GM18861 (cell line): ENCODE data around the gene CDIP1.

Experiments used
- ATAC-seq: cut with Tn5 transposase; IDR thresholded peaks from one replicate; pipeline ENCODE4 v1.9.1; 2021; ENCODE audit not compliant: unreplicated experiment

The CDIP1 gene

GRCh38 chr16:4494746-4495490 is 43.7 kb downstream of the CDIP1 start:
- no peak for ATAC-seq

- no peak for ATAC-seq
Observed at GRCh38 chr16:4491898-4492297, 46.7 kb downstream of the CDIP1 start.

DNA sequence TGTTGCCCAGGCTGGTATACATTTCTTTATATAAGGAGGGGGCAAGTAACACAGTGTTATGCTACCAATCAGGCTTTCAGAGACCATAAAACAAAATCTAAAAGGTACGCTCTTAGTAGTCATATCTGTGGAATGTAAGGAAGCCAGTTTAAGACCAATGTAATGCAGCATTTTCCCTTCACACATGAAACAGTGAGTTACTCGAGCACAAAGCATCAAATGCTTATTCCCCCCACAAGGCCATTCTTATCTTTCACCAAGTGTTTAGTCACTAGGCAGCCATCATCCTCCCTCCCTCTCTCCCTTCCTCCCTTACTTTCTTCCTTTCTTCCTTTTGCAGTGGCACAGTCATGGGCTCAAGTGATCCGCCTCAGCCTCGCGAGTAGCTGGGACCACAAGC is 49.5 kb downstream of the CDIP1 start:
- no peak for ATAC-seq

DNA sequence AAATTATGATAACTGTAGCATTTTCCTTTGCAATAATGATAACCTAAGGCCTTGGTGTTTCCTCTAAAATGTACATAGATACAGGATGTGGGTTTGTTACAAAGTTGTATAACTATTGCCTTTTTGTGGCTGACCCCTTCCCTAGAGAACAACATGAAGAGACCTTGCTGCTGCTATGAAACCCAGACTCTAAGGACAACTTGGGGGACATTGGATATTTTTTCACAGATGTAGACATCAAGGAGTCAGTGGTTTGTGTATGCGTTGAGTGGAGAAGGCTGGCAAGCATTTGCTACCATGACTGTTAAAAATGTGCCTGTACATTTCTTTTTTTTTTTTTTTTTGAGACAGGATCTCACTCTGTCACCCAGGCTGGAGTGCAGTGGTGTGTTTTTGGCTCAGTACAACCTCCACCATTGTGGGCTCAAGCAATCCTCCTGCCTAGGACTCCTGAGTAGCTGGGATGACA is 50.0 kb downstream of the CDIP1 start:
- no peak for ATAC-seq

GRCh38 chr16:4487955-4488498 is 50.5 kb downstream of the CDIP1 start:
- no peak for ATAC-seq

DNA sequence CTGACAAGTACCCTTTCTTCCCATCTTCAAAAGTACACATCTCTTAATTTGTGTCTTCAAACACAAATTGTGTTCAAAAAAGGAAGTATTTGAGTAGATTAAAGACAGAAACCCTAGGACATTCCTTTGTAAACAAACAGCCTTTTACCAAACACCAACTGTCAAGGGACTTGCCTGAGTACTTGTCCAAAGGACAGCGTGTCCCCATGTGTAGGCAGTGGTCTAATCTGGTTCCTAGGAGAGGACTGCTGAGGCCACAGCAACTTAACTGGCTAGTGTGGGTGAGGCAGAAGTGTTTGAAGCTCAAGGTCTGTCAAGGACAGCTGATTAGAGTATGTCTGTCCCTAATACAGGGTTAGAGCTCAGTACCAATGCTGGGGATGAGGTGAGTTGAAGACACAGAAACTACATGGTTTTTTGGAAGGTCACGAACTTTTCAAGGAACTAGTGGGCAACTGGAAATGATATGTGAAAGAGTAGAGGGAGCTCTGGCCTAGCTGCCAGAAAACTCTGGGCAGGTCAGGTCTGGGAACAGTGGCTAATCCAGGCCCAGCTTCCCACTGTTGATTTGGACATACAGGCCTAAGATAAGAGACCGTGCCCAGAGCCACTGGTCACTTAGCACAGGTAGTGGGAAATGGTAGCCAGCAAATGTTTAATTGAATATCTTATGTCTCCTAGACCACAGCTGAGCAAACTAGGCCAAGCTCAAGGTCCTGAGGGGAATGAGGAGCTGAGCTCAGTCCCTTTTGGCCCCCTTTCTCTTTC is 52.3 kb downstream of the CDIP1 start:
- no peak for ATAC-seq

DNA sequence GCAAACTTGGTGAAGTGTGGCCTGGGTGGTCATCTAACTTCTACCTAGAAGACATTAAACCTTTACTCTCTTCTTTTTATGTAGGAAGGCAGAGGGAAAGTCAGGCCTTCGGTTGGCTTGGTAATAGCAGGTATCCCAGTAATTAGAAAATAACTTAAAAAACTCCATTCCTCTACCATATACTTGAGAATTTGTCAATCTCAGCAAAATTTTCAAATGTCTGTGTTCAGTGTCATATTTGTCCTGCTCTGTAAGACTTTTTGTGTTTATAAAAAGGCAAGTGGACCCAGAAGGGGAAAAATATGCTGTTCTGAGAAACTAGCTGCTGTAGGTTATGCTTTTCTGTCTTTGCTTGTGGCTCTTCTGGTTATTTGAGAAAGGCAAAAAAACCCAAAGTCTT is 56.6 kb downstream of the CDIP1 start:
- no peak for ATAC-seq

DNA sequence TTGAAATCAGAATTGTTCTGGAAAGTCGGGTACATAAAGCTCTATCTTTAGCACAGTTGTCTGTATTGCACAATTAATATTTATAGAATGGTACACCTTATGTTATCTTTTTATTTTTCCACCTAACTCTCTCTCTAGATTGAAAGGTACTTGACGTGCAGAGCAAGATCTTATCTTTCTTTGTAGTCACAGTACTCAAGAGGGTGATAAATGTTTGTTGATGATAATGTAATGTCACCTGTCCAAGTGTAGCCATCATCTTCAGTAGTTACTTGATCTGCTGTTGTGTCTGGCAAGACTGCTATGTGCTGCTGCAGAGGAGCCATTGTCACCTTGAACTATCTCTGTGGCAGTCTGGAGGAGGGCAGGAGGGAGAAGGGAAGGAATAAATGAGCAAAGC is 57.0 kb downstream of the CDIP1 start:
- ATAC-seq, result no peak

DNA sequence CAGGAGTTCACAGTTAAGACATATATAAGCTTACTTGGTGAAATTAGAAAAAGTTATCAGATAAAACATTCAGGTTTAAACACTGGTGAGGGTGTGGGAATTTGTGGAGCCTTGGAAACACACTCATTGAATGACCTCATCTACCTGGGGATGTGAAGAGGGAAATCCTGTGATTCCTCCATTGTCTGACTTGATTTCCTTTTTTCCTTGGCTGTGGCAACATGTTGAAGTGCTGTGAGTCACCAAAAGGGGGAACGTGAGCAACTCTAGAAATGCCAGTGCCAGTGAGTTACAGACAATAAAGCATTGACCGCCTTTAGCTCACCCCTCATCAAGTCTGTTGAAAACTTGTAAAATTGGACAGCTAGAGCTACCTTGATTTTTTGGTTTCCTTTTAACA is 60.6 kb downstream of the CDIP1 start:
- no peak for ATAC-seq

DNA sequence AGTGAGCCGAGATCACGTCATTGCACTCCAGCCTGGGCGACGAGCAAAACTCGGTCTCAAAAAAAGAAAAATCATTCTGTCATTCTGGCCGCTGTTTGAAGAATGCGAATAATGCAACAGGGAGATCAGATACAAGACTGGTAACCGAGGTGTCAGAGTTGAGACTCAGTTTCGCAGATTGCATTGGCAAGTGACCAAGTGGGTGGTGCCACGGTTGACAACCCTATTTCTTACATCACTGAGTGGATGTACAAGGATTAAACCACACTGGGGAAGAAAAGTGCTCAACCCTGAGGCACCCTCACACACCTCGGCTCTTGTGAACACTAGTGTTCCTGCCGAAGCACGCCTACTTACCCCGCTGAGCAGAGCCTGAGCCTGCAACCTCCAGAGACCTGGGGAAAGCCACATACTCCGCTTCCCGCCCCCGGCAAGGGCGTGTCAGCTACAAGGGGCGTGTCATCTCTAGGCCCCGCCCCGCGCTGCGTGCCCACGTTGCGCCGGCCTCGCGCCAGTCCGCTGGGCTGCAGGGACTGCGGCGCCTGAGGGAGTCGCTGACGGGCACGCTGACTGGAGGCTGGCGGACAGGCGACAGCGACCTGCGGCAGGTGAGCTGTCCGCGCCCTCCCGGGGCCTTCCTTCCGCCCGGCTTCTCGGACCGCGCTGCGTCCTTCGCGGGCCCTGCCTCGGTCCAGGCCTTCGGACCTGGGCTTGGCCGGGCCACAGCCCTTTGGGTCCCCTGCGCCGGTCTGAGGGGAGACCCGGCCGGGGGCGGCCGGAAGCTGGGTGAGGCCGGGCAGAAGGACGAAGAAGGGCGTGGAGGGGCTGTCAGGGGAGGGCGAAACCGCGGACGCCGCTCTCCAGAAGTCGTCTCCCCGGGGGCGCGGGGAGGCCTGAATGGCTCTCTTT is 62.4 kb downstream of the CDIP1 start, which contains the start of gene HMOX2:
HMOX2 (plus strand) TSS at position 519 of the 909 bp plus-strand sequence. CDS start 29,127 bp downstream, outside the sequence.
- peak; percentile 87 for ATAC-seq

GRCh38 chr16:4474192-4474961 is 64.2 kb downstream of the CDIP1 start, which contains the start of gene NMRAL1:
TSS of gene NMRAL1 (minus strand) at chr16:4474625. CDS start at chr16:4474132, 493 bp downstream.
- ATAC-seq, result peak; percentile 28

- no peak for ATAC-seq
Observed at GRCh38 chr16:4472880-4473279, 65.7 kb downstream of the CDIP1 start.

DNA sequence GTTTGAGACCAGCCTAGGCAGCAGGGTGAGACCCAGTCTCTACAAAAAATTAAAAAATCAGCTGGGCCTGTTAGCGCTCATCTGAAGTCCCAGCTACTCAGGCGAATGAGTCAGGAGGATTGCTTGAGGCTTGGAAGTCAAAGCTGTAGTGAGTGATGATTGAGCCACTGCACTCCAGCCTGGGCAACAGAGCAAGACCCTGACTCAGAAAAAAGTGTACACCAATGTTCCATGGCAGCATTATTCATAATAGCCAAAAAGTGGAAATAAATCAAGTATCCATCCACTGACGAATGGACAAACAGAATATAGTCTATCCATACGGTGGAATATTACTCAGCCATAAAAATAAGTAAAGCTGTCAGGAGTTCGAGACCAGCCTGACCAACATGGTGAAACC is 66.7 kb downstream of the CDIP1 start:
- ATAC-seq, result no peak

DNA sequence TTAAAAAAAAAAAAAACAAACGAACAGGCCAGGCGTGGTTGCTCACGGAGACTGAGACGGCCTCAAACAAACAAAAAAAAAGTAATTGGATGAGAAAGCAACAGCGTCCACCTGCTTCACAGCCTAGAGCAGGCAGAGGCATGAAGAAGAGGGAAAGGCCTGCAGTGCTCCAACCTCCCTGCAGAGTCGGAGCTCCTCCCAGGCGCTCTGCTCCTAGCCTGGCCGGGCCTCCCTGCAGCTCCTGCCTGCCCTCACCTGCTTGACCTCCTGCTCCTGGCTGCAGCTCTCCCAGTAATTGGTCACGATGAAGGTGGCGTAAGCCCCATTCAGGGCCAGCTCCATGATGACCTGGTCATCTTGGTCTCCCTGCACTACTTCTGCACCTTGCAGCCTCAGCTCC is 69.6 kb downstream of the CDIP1 start:
- ATAC-seq, result no peak

DNA sequence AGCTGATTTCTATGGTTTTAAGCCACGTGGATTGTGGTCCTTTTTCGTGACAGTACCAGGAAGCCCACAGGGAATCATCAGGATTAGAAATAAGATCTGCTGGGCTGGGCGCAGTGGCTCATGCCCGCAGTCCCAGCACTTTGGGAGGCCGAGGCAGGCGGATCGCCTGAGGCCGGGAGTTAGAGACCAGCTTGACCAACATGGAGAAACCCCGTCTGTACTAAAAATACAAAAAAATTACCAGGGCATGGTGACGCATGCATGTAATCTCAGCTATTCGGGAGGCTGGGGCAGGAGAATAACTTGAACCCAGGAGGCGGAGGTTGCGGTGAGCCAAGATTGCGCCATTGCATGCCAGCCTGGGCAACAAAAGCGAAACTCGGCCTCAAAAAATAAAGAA is 70.7 kb downstream of the CDIP1 start:
- no peak for ATAC-seq

DNA sequence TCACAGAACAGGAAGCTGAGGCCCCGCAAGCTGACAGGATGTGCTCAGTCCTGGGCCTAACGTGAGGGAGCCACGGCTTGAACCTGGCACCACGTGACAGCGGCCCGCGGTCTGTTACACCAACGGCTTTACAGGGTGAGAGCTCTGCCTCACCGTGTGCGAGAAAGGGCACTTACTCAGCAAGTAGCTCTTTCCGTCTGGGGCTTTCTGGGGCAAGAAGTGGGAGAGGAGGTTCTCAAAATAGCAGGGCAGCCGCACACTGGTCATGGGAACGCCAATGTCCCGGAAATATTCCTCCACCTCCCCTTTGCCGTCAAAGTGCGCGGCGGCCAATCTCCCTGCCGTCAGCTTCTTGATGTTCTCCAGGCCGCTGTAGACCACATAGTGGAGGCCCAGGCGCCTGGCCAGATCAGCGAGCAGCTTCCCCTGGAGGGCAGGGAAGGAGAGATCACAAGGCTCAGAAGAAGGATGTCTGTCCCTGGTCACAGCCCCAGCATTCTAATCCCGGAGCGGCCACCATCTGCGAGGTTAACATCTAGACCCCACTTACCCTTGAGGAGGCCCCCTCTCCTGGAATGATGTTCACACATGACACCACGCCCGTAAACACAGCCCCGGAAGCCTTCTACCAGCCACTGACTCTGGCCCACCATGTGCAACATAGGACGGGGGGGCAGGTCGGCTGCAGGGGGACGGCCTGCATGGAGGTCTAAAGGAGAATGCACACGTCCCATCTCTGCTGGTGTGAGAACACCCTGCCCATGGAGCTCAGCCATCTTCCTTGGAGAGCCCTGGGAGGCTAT is 72.4 kb downstream of the CDIP1 start:
- no peak for ATAC-seq

DNA sequence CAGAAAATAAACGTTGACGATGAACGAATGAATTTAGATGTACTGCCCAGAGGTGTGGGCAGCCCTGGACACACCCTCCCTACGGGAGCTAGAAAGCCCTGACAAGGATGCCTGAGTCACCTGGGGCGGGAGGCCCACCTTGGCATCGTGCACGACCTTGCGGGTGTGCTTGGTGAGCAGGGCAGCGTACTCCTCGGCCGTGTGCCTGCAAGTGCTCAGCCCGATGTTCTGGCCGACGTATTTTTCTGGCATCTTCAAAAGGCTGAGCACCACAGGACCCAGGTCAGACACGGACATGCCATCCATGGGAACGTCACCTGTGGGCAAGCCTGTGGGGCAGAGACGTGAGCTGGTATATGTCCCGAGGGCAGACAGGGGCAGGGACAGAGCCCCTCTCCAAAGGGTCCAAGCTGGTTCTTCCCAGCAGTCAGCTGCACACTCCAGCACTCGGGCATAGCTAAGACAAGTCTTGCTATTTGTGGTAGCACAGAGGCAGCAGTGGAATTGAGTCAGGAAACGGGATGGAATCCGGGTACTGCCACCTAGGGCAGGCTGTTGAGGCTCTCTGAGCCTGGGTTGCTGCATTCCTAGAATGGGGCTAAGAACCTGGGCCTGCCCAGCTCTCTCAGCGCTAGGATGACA is 74.9 kb downstream of the CDIP1 start:
- ATAC-seq, result no peak

- ATAC-seq, result no peak
Observed at GRCh38 chr16:4461250-4462085, 77.1 kb downstream of the CDIP1 start.
